Measurements from ENCODE around the gene JMJD6. TPM values are rescaled to one million over a fixed set of nuclear protein-coding genes. Genes with fewer than 3 reads are reported as not detected.
"Not testable (repeated sequence)": the region's sequence is repeated elsewhere in the genome, so short reads cannot be mapped to it uniquely, and the experiment has no call there.

JMJD6 gene
- total RNA-seq, 2 experiments from 2014 or later, result 60.6 to 72.8 TPM

DNA sequence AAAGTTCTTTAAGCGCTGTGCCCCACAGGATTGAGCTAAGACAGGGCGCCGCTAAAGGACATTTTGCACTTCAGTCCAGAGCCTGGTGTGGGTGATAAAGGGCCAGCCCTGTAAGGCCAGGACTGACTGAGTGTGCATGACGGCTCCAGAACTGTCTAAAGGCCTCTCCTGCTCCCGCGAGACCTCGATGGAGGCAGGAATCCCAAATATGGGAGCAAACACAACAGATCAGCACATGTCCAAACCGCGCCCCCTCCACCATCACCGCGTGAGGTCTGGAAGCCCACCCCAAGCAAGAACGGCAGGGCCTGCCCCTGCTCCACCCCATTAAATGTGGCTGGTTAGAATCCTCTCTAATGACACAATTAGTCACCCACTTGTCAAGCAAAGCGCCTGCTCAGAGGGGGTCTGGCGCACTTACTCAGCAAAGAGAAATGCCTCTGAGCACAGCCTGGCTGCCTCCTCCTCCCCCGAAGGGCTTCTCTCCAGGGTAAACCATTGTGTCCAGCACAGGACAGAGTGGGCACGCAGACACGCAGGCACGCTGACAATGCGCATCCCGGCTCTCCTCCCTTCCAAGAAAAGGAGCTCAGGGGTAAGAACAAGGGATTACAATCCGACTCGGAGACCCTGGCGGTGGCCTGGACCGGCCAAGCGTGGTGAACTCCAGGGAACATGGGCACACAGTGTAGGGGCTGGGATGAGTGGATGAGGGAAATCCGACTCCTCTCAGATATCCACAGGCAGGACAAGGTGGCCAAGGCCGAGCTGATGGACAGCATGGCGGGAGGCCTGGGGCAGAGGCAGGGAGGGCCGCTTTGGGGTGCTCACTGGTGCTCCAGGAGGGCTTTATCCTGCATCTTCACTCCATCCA lies 17.1 kb downstream of the JMJD6 start:
- Mint-ChIP-seq H3K9me3 (ENCODE audit: low read depth) (no peaks in the 10 kb centered on the region), H3K4me3 (peak overlapping the region; percentile 62)
- CTCF ChIA-PET, result interaction anchor here (0.9 to 7.3 kb wide), 4 partner anchors 27 to 186 kb away, joined by 3 to 50 read pairs (median 4); no protein-coding TSS in a partner anchor

DNA sequence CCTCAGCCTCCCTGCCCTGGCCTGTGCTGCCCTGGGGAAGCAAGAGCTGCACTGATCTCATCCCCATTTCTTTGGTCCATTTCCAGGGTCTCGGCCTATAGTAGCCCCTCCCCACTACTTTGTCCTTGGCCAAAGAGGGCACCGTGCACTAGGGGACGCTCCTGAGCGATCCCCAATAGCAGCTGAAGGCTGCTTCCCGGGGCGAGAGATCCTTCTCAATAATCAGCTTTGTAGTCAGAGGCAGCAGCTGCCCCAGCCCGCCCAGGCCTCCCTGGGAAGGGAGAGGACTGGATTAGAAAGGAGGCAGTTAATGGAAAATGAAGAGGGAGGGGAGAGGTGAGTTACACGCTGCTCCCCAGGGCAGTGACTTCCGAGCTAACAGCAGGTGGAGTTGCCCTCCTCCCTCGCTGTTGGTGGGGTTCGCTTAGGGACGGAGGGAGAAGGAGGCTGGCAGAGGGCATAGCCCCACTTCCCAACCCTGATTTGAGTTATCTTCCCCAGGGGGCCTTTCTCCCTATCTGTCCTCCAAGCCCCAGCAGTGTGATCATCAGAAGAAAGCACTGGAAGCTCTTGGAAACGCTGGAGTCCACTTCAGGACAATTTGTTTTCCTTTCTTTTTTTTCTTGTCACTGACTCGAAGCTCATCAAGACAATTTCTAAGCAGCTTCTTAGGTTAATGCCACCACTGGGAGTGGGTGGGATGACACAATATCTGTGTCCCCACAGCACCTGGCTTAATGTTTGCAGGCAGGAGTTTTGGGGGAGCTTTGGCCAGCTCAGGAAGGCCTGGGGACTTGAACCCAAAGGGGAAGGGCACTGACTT lies 18.2 kb downstream of the JMJD6 start:
- Mint-ChIP-seq H3K27me3 (peaks cover 3% of the 10 kb centered on the region), H3K4me1 (peaks cover 19% of the 10 kb centered on the region), H3K27ac (no peak overlapping the region), H3K9me3 (ENCODE audit: low read depth) (no peaks in the 10 kb centered on the region), H3K36me3 (peaks cover 6% of the 10 kb centered on the region), H3K4me3 (no peak overlapping the region)
- DNase-seq (no peak), ATAC-seq (no peak)
- CTCF ChIA-PET, result interaction anchor here (0.6 to 1.1 kb wide), 3 partner anchors 27 to 356 kb away, joined by 3 to 7 read pairs (median 3); no protein-coding TSS in a partner anchor

More for the DNA sequence above, 17.1 kb downstream of the JMJD6 start:
- H3K36me3 Mint-ChIP-seq, result peaks cover 15% of the 10 kb centered on the region
- peaks cover 29% of the 10 kb centered on the region for H3K4me1 Mint-ChIP-seq
- DNase-seq (no peak), ATAC-seq (no peak)
- peaks cover 3% of the 10 kb centered on the region for H3K27me3 Mint-ChIP-seq
- no peak overlapping the region for H3K27ac Mint-ChIP-seq

- DNase-seq (no peak), ATAC-seq (no peak)
- peaks cover 19% of the 10 kb centered on the region for H3K4me1 Mint-ChIP-seq
- peaks cover 3% of the 10 kb centered on the region for H3K27me3 Mint-ChIP-seq
- no peaks in the 10 kb centered on the region for H3K9me3 Mint-ChIP-seq (ENCODE audit: low read depth)
- H3K36me3 Mint-ChIP-seq, result peaks cover 3% of the 10 kb centered on the region
- no peak overlapping the region for H3K27ac Mint-ChIP-seq
- CTCF ChIA-PET, result no interaction called here
- H3K4me3 Mint-ChIP-seq, result no peak overlapping the region
These were observed 19.6 kb downstream of the JMJD6 start for GRCh38 chr17:76706817-76707216.

DNA sequence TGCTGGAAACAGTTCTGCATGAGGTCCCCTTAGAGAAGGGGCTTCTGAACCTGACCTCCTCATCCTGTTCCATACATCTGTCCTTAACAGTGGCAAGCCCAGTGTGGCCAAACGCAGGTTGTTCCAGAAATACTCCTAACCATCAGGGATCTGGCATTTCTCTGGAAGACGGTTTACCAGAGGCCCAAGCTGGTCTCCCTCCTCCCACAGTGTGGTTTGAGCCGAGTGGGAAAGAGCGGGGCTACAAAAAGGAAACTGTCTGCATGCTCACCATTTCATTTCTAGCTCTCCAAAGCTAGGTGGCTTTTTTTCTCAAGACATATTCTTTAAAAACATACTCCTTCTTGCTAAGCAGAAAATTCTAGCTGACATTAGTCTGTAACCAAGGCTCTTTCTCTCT lies 21.6 kb downstream of the JMJD6 start:
- H3K4me1 Mint-ChIP-seq, result peaks cover 14% of the 10 kb centered on the region
- H3K27me3 Mint-ChIP-seq, result peaks cover 3% of the 10 kb centered on the region
- CTCF ChIA-PET, result interaction anchor here (1.0 kb wide), 1 partner anchor 8 kb away, joined by 3 read pairs; no protein-coding TSS in a partner anchor
- H3K36me3 Mint-ChIP-seq, result peaks cover 3% of the 10 kb centered on the region
- H3K4me3 Mint-ChIP-seq, result no peak overlapping the region
- H3K9me3 Mint-ChIP-seq (ENCODE audit: low read depth), result no peaks in the 10 kb centered on the region
- no peak for DNase-seq
- no peak for ATAC-seq
- no peak overlapping the region for H3K27ac Mint-ChIP-seq

DNA sequence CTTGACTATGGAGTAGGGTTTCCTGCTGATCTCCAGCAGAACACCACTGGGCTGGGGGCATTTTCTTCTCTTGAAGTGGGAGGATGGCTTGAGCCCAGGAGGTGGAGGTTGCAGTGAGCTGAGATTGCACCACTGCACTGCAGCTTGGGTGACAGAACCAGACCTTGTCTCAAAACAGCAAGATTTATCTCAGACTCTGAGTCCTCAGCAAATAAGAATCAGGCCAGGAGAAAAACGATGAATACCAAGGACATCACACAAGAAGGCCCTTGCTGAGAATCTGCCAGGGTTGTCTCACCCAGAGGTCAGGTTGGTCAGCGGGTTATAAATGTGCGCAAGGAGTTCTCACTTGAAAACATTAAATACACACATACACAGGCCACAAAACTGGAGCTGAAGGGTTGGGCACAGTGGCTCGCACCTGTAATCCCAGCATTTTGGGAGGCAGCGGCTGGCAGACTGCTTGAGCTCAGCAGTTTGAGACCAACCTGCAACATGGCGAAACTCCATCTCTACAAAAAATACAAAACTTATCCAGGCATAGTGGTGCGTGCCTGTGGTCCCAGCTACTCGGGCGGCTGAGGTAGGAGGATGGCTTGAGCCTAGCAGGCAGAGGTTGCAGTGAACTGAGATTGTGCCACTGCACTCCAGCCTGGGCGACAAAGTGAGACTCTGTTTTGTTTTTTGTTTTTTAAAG lies 23.3 kb downstream of the JMJD6 start:
- CTCF ChIA-PET, result interaction anchor here (1.1 to 3.0 kb wide), 2 partner anchors 14 to 21 kb away, joined by 3 to 9 read pairs; no protein-coding TSS in a partner anchor
- peaks cover 12% of the 10 kb centered on the region for H3K4me1 Mint-ChIP-seq
- H3K27me3 Mint-ChIP-seq, result no peaks in the 10 kb centered on the region
- ATAC-seq (no peak), DNase-seq (no peak)
- H3K36me3 Mint-ChIP-seq, result peaks cover 3% of the 10 kb centered on the region
- H3K27ac Mint-ChIP-seq, result no peak overlapping the region
- no peak overlapping the region for H3K4me3 Mint-ChIP-seq
- H3K9me3 Mint-ChIP-seq (ENCODE audit: low read depth), result no peaks in the 10 kb centered on the region

DNA sequence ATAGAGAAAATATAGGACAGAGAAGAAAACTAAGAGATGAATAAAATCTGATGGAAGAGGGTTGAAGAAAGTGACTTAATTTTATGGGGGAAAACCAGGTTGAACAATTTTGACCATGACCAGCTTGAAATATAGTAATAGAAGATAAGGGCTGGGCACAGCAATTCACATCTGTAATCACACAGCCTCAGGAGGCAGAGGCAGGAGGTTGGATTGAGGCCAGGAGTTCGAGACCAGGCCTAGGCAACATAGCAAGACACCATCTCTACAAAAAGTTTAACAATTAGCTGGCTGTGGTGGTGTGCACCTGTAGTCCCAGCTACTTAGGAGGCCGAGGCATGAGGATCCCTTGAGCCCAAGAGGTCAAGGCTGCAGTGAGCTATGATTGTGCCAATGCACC lies 24.3 kb downstream of the JMJD6 start:
- Mint-ChIP-seq H3K27ac (no peak overlapping the region), H3K4me3 (no peak overlapping the region), H3K4me1 (peaks cover 18% of the 10 kb centered on the region), H3K27me3 (no peaks in the 10 kb centered on the region), H3K9me3 (ENCODE audit: low read depth) (no peaks in the 10 kb centered on the region), H3K36me3 (peaks cover 3% of the 10 kb centered on the region)
- CTCF ChIA-PET, result interaction anchor here (0.6 to 3.0 kb wide), 4 partner anchors 13 to 293 kb away, joined by 3 to 9 read pairs (median 3); no protein-coding TSS in a partner anchor
- ATAC-seq (no peak), DNase-seq (no peak)

- no peaks in the 10 kb centered on the region for H3K9me3 Mint-ChIP-seq (ENCODE audit: low read depth)
- H3K27ac Mint-ChIP-seq, result no peak overlapping the region
- peaks cover 23% of the 10 kb centered on the region for H3K4me1 Mint-ChIP-seq
- DNase-seq (no peak), ATAC-seq (no peak)
- H3K4me3 Mint-ChIP-seq, result no peak overlapping the region
- CTCF ChIA-PET, result interaction anchor here (1.0 to 3.0 kb wide), 3 partner anchors 14 to 78 kb away, joined by 3 to 9 read pairs (median 3); no protein-coding TSS in a partner anchor
- H3K27me3 Mint-ChIP-seq, result no peaks in the 10 kb centered on the region
- no peaks in the 10 kb centered on the region for H3K36me3 Mint-ChIP-seq
These were observed 24.9 kb downstream of the JMJD6 start for GRCh38 chr17:76701471-76701967.

GRCh38 chr17:76700617-76701470 lies 25.6 kb downstream of the JMJD6 start:
- DNase-seq (peak; percentile 60), ATAC-seq (peak; percentile 64)
- no peaks in the 10 kb centered on the region for H3K27me3 Mint-ChIP-seq
- H3K4me3 Mint-ChIP-seq, result peak overlapping the region; percentile 4
- H3K9me3 Mint-ChIP-seq (ENCODE audit: low read depth), result no peaks in the 10 kb centered on the region
- CTCF ChIA-PET, result interaction anchor here (1.0 to 3.0 kb wide), 2 partner anchors 14 to 19 kb away, joined by 3 to 9 read pairs; no protein-coding TSS in a partner anchor
- H3K36me3 Mint-ChIP-seq, result no peaks in the 10 kb centered on the region
- H3K4me1 Mint-ChIP-seq, result peaks cover 28% of the 10 kb centered on the region
- H3K27ac Mint-ChIP-seq, result peak overlapping the region; percentile 24

DNA sequence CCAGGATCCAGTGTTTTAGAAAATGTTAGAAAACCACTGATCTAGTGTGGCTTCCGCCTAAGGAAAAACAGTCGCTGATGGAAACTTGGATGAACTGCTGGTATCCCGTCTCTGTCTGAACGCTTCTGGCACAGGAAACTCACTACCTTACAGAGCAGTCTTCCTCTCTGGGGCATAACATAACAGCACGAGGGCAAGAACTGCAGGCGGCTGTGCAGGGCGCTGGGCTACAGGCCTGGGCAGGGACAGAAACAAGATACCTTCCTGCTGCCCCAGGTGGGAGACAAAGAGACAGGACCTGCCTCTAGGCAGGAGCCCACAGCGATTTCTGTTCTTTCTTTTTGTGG lies 26.2 kb downstream of the JMJD6 start:
- Mint-ChIP-seq H3K27ac (peak overlapping the region; percentile 24), H3K4me1 (peaks cover 34% of the 10 kb centered on the region), H3K27me3 (no peaks in the 10 kb centered on the region), H3K4me3 (no peak overlapping the region), H3K9me3 (ENCODE audit: low read depth) (no peaks in the 10 kb centered on the region), H3K36me3 (no peaks in the 10 kb centered on the region)
- ATAC-seq (peak; percentile 55), DNase-seq (no peak)
- CTCF ChIA-PET, result no interaction called here

DNA sequence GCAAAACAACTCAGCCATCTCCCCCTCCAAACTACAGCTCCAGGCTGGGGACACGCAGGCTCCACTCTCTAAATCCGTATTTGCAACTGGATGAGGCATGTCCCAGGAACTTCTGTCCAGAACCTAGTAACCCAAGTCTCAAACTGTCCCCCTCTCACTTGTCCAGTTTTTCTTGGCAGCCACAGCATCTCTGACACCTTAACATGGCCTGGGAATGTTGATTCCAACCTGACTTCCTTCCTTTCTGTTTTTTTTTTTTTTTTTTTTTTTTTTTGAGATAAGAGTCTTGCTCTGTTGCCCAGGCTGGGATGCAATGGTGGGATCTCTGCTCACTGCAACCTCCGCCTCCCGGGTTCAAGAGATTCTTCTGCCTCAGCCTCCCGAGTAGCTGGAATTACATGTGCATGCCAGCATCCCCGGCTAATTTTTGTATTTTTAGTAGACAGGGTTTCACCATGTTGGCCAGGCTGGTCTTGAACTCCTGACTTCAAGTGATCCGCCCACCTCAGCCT lies 27.9 kb downstream of the JMJD6 start:
- CTCF ChIA-PET, result interaction anchor here (1.1 to 1.2 kb wide), 2 partner anchors 13 to 176 kb away, joined by 3 to 9 read pairs; no protein-coding TSS in a partner anchor
- H3K4me3 Mint-ChIP-seq; H3K9me3 Mint-ChIP-seq (ENCODE audit: low read depth); H3K27me3 Mint-ChIP-seq; ATAC-seq; H3K27ac Mint-ChIP-seq; H3K36me3 Mint-ChIP-seq; DNase-seq: not testable (repeated sequence)
- peaks cover 37% of the 10 kb centered on the region for H3K4me1 Mint-ChIP-seq

- H3K36me3 Mint-ChIP-seq, result no peaks in the 10 kb centered on the region
- no peak overlapping the region for H3K4me3 Mint-ChIP-seq
- DNase-seq, result no peak
- H3K9me3 Mint-ChIP-seq (ENCODE audit: low read depth), result no peaks in the 10 kb centered on the region
- ATAC-seq, result no peak
- CTCF ChIA-PET, result interaction anchor here (0.6 to 1.8 kb wide), 4 partner anchors 17 to 175 kb away, joined by 3 to 9 read pairs (median 4); no protein-coding TSS in a partner anchor
- H3K4me1 Mint-ChIP-seq, result peaks cover 37% of the 10 kb centered on the region
- H3K27ac Mint-ChIP-seq, result no peak overlapping the region
- H3K27me3 Mint-ChIP-seq, result no peaks in the 10 kb centered on the region
These were observed 28.5 kb downstream of the JMJD6 start for GRCh38 chr17:76697702-76698465.
